HG03139 (cell line): ENCODE results near the gene SLF1.
"Not testable (repeated sequence)": the region's sequence is repeated elsewhere in the genome, so short reads cannot be mapped to it uniquely, and the experiment has no call there.

Experiments used
- ATAC-seq: cut with Tn5 transposase; IDR thresholded peaks from one replicate; pipeline ENCODE4 v1.9.1; 2021; ENCODE audit not compliant: unreplicated experiment

Gene SLF1

DNA sequence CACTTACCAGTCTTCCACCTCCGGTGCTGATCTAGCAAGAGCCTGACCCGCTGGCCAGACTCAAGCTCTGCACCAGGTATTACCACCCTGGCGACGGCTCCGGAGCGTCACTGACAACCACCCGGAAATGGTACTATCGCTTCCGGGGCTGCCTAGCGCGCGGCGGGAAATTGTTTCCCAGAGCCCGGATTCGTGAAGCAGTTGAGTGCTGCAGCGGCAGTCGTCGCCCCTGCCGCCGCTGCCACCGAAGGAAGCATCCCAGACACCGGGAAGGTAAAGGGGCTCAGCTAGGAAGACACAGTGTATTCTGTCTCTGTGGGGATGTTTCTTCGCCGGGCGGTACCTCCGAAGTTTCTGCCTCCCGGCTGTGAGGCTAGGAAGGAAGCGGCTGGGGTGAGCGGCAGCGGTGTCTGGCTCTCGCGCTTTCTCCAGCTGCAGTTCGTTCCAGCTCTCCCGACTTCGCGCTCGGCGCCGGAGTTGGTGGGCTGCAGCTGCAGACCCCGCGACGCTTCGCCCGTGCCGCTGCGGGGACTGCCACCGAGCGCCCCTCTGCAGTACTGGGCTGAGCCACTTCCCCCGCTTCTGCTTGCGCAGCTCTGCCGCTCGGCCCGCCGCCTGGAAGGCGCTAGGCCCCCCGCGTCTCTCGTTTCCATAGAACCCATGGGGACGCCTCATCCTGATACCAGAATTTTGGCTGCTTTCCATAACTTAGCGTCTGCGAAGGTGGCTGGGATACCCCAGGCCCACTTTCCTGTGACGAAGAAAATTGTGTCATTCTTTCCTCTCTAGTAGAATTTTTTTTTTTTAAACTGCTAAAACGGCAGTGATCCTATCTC lies at the start of gene SLF1, which contains the start of gene KIAA0825:
Gene SLF1 (plus strand): TSS at position 177 of the 836 bp plus-strand sequence. CDS start 10,142 bp downstream, outside the sequence.
Gene KIAA0825 (minus strand): TSS at position 112 of the 836 bp plus-strand sequence. CDS start 81,478 bp downstream, outside the sequence.
- ATAC-seq: peak; percentile 97

- no peak for ATAC-seq
Observed at GRCh38 chr5:94571415-94571814, 47.1 kb upstream of the SLF1 start.

- not testable (repeated sequence) for ATAC-seq
Observed at GRCh38 chr5:94573349-94573748, 45.1 kb upstream of the SLF1 start.

GRCh38 chr5:94575196-94575595 lies 43.3 kb upstream of the SLF1 start:
- no peak for ATAC-seq

DNA sequence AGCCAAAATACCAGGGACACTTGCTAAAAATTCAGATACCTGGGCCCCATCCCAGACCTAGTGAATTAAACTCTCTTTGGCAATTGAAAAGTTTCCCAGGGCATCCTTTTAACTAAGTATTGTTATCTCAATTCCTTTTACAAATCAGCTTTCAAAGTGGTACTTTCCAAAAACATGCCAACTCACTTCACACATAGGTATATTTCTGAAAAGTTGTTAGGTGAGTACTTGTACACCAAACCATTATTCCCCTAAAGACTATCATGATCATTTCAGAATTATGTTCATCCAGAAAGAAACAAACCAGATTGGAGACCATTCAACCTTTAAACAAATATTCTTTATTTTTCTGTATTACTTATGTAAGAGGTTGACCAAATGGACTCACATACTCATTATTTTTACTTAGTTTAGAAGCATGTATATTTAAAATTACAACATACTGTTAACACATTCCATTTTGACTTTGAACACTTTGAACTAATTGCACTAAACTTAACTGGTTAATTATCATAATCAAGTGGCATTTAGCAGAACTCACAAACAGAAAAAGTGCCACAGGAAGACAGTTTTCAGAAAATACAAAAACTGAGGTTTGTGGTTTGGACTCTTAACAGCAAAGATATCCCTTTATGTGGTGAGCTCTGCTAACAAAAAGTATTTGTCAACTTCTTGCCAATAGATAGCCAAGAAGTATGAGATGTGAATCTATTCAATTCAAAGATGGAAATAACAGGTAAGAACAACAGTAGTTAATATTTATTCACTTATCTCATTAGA lies 40.8 kb upstream of the SLF1 start:
- peak; percentile 79 for ATAC-seq

DNA sequence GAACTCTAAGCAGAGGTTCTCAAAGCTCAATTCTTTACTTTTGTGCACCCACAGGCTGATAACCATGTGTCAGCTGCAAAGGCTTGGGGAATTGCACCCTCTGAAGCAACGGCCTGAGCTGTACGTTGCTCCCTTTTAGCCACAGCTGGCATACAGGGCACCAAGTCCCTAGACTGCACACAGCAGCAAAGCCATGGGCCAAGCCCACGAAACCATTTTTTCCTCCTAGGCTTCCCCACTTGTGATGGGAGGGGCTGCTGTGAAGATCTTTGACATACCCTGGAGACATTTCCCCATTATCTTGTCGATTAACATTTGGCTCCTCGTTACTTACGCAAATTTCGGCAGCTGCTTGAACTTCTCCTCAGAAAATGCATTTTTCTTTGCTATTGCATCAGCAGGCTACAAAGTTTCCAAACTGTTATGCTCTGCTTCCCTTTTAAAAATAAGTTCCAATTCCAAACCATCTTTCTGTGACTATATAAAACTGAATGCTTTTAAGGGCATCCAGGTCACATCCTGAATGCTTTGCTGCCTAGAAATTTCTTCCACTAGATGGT lies 23.1 kb upstream of the SLF1 start:
- ATAC-seq: no peak

DNA sequence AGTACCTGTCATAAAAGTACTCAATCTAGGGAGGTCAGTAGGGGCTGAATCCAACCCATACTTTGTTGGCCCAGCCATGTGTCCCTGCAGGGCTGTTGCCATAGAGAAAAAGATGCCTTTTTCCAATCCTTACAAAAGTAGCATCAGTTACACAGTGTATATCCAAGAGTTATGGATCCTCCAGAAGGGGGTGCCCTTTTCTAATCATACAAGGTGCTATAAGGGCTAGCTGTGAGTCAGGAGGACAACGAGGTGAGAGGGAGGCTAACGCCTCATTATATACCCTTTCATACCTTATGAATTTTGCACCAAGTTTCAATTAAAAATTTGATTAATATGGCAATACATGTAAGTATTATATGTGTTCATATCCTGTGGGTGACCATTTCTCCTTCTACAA lies 4.9 kb upstream of the SLF1 start:
- ATAC-seq: no peak

DNA sequence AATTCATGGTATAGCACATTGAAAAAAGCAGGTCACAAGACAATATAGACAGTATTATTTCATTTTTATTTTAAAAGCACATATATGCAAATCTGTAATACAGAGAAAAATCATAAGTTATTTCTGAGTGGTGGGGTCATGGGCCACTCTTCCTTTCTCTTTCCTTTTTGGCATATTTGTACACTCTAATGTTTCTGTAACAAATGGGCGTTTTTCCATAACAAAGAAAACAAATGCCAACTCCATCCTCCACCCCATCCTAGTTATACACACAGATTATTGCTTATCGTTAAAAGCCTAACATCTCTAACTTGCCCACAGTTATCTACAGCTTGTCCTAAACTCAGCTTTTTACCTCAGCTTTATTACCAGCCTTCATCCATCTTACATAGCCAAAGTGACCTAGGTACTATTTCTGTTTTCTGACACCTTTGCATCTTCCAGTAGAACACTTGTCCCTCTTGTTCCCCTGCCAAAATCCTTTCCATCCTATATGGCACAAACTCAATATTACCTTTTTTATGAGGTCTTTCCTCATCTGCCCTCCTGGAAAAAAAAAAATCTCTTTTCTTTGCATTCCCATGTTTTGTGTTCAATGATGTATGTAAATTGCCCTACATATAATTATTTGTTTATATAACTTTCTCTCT lies 4.2 kb upstream of the SLF1 start:
- ATAC-seq: no peak

- ATAC-seq: no peak
Observed at GRCh38 chr5:94615862-94616261, 2.6 kb upstream of the SLF1 start.

DNA sequence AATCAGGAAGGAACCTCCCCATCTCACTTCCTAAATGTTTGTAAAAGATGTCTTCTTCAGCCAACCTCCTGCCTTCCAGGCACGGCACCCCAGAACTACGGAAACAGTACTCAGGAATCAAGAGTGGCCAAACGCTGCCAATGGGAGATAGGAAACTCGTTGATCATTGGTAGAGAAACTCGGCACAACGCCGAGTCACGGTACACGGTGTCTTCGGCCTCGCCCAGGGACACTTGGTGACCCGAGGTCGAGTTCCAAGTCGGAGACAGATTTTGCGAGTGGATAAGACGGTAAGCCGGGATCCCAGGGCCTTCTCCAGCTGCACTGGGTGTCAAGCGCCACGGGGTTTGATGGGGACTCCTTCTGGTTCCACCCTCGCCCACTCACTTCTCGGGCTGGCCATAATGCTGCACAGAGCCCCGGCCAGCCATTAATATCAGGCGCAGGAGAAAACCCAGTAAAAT lies 408 bp upstream of the SLF1 start:
- ATAC-seq: peak; percentile 24

DNA sequence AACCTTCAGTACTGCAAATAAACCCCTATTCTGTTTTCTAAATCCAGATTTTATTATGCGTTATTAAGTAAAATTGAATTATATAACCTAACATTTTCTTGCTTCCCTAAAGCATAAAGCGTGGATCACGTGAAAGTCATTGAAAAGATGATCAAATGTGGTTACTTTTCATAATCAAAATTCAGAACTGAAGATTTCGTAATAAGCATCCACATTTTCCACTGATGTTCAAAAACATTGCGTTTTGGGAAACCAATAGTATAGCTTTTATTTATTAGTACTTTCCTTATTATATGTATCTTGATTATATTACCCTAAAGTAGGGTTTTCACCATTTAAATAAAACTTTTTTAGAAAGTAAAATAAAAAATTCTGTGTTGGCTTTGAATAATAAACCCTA lies 1.8 kb downstream of the SLF1 start:
- ATAC-seq: no peak

DNA sequence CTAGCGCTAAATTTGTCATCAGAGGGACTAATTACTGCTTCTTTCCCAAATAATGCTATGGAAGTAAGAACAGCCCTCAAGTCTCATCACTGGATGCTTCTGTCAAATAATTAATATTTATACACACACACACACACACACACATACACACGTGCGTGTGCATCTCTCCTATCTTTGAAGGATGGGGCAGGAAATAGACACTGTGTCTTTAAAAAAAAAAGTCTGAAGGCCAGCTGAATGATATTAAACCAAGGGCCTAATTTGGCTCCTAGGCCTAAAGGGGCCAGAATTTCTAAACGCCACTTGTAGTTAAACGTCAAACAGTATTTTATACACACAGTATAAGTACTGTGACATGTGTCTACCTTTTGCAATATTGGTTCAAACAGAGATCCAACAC lies 3.3 kb downstream of the SLF1 start:
- ATAC-seq: no peak

GRCh38 chr5:94623011-94623410 lies 4.5 kb downstream of the SLF1 start:
- no peak for ATAC-seq

DNA sequence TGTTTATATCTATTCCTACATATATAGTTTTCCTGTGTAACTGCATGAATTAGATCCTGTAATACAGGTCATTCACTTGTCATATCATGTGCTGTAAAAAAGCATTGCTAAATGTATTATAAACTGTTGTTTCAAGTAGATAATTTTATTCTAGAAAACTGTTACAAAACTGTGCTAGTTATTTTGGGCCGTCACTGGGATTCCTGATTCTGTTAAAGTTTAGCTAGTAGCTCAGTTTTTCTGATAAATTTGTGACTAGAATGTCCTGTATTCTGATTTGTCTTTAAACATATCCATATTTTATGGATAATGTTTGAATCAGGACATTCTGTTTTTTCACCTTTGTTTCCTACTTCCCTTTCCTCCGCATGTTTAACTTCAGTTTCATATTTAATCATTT lies 5.4 kb downstream of the SLF1 start:
- no peak for ATAC-seq

DNA sequence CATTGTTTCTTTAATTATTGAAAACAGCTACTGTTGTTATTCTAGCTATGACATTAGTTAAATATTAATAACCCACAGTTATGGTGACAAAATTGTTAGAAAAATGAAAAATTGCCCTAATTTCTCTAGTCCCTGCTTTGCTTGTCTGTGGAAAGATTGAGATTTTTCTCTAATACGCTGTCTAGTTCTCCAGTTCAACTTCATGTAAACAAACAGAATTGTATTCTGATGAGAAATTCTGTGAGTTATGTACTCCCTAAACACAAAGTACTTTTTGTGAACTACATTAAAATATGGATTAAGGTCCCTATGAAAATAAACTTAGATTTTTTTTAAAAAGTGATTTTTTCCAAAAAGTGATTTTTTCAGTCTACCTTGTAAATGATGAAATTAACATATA lies 8.7 kb downstream of the SLF1 start:
- no peak for ATAC-seq

DNA sequence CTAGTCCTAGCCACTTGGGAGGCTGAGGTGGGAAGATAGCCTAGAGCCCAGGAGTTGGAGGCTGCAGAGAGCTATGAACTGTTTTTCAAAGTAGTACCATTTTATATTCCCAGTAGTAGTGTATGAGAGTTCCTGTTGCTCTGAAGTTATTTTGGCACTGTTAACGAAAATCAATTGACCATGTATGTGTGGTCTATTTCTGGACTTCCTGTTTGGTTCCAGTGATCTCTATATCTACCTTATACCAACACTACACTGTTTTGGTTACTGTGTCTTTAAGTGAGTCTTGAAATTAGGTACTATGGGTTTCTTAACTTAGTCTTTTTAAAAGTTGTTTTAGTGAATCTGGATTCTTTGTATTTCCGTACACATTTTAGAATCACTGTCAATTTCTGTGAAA lies 13.6 kb downstream of the SLF1 start:
- ATAC-seq: peak; percentile 99

- ATAC-seq: no peak
Observed at GRCh38 chr5:94640176-94640575, 21.7 kb downstream of the SLF1 start.

DNA sequence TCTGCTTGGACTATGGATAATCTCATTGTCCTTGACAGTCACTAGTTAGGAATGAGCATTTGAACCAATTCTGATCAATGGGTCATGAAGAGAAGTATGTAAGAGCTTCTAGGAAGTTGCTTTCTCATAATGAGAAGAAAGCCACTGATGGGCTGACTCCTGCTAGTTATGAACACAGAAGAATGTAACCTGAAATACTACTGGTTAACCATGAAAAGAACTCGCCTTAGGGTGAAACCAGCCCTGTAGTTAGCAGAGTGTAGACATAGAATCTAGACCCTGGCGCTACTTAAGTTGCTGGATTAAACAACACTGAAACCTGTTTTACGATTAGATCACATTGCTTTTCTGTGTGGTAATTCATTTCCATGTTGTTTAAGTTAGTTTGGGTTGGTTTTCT lies 26.6 kb downstream of the SLF1 start:
- no peak for ATAC-seq

- ATAC-seq: no peak
Observed at GRCh38 chr5:94646758-94647157, 28.3 kb downstream of the SLF1 start.

- ATAC-seq: no peak
Observed at GRCh38 chr5:94649874-94650273, 31.4 kb downstream of the SLF1 start.

DNA sequence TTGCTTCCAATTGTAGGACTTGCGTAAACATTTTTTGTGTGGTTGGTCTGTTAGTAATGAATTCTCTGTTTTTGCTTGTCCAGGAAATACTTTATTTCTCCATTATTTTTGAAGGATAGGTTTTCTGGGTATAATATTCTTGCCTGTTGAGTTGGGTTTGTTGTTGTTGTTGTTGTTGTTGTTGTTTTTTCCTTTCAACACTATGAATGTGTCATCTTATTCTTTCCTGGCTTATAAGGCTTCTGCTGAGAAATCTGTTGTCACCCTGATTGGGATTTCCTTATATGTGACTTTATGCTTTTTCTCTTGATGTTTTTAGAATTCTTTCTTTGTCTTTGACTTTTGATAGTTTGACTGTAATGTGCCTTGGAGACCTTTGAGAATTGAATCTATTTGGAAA lies 39.8 kb downstream of the SLF1 start:
- ATAC-seq: no peak
